Activated T-helper 2 cell treated with anti-CD3 and anti-CD28 coated beads, Interferon-gamma antibody, Interleukin-2, Interleukin-4, amounts not matched to agents 10 μg/mL and 5 μg/mL and 100 μg/mL, durations not matched to agents 14 hours and 24 hours and 36 hours (primary cell): ENCODE results near the gene CRISP2. TPM values are rescaled to one million over a fixed set of nuclear protein-coding genes. Genes with fewer than 3 reads are reported as not detected.

Source experiments
- DNase-seq: peaks from one replicate; pipeline ENCODE4 v3.0.0; 2021; ENCODE audit warnings: low spot score
- H3K27ac Mint-ChIP-seq: one replicate; pipeline ENCODE4 v1.8.0; 2021; ENCODE audit warnings: mixed read lengths
- H3K27me3 Mint-ChIP-seq: one replicate; pipeline ENCODE4 v1.8.0; 2021; ENCODE audit warnings: low read depth, mixed read lengths
- H3K36me3 Mint-ChIP-seq: one replicate; pipeline ENCODE4 v1.8.0; 2021; ENCODE audit warnings: low read depth, mixed read lengths
- H3K4me1 Mint-ChIP-seq: one replicate; pipeline ENCODE4 v1.8.0; 2021; ENCODE audit warnings: low read depth, mixed read lengths
- H3K4me3 Mint-ChIP-seq: one replicate; pipeline ENCODE4 v1.8.0; 2021; ENCODE audit warnings: low read depth, mild to moderate bottlenecking, moderate library complexity, mixed read lengths
- H3K9me3 Mint-ChIP-seq: one replicate; pipeline ENCODE4 v1.8.0; 2021; ENCODE audit warnings: mixed read lengths
- intact Hi-C: fragments of 100-400 bp; cut with micrococcal nuclease; formaldehyde crosslinking; loops from one replicate; pipeline ENCODE4 v1.15.1; 2023
- total RNA-seq: library from RNA; stranded (reverse); gene quantifications from 2 replicates; pipeline ENCODE4 v1.2.3, GENCODE V29; 2022

CRISP2 gene
- total RNA-seq, 1 donor from 2014 or later = not detected

DNA sequence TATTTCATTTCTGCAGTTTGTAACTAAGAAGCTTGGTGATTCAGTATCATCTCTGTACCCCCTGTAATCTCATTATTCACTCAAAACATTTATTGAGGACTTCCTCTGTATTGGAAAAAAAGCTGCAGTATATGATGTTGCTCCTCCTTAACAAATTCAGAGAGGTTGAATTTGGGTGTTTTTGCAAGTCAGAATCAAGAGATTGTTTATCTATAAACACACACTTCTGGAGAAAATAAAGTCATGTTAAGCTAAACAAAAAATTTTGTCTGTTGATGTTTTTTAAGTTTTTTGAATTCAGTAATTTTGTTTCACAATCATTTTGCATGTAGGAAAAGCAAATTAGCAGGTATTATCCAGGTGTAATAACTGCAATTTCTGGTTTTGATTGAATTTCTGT, 65.3 kb downstream of the CRISP2 start:
- Mint-ChIP-seq H3K4me3 (no peak overlapping the region), H3K27ac (no peak overlapping the region), H3K9me3 (no peaks in the 10 kb centered on the region), H3K36me3 (no peaks in the 10 kb centered on the region), H3K27me3 (no peaks in the 10 kb centered on the region), H3K4me1 (no peaks in the 10 kb centered on the region)
- no peak for DNase-seq
- intact Hi-C loops = no loop called here

DNA sequence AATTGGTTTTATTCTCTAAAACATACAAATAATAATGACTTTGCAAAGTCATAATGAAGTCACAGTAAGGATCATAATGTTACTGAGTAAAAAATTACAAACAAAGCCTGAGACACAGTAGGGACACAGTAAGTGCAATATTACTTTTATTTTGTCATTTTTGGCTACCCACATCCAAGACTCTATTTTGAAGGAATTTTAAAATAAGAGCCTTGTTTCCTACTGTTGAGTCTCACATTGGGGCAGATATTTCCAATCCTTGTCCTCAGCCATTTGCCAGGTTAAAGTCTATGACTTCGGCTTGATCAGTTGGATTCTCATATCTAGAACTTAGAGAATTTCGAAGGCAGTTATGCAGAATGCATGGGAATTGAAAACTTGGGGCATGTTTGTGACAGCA, 65.9 kb downstream of the CRISP2 start:
- Mint-ChIP-seq H3K4me3 (no peak overlapping the region), H3K36me3 (no peaks in the 10 kb centered on the region), H3K27ac (no peak overlapping the region), H3K27me3 (no peaks in the 10 kb centered on the region), H3K9me3 (no peaks in the 10 kb centered on the region), H3K4me1 (no peaks in the 10 kb centered on the region)
- intact Hi-C loops = no loop called here
- DNase-seq = no peak

DNA sequence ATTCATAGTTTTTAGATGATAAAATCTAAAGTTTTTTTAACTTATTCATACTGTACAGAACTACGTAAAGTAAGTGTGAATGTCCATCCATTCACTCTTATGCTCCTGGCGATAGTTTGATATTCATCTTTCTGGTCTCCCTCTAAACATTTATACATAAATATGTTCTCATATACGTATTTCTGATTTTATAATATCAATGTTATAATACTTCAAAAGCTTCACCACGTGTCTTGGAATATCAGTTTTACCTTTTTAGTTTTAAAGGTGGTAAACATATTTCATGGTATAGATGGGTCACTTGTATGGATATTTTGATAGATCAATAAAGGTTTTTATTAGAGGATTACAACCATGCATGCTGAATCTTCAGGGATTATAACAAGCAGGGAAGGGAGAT, 66.4 kb downstream of the CRISP2 start:
- H3K4me1 Mint-ChIP-seq = no peaks in the 10 kb centered on the region
- H3K9me3 Mint-ChIP-seq = no peaks in the 10 kb centered on the region
- no peak overlapping the region for H3K4me3 Mint-ChIP-seq
- DNase-seq = no peak
- no peak overlapping the region for H3K27ac Mint-ChIP-seq
- intact Hi-C loops = no loop called here
- H3K36me3 Mint-ChIP-seq = no peaks in the 10 kb centered on the region
- no peaks in the 10 kb centered on the region for H3K27me3 Mint-ChIP-seq

DNA sequence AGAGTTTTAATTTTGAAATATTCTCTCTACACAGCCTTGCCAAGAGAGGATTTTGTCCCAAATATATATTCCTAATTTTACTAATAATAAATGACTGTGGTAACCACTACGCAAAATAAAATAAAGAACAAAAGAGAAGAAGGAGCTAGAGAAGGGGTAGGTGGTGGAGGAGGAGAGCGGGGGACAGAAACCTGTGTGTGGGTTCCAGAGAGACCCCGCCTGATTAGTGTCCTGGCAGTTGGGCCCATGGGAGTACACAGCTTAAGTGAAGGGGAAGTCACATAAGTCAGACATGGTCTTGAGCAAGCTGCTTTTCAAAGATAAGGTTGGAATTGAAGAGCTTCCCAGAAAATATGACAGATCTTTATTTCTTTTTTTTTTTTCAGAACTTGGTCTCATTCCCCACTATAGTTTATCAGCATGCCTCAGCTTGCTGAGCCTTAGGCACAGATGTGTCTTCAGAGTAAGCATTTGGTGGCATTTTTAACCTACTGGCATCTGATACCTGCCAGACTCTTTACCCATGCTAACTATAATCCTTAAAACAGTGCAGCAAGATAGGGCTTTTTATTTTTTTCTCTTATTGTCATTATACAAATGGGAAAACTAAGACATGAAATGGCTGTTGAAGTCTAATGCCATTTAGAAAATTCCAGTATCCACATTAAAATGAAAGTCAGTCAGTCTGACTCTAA, 67.1 kb downstream of the CRISP2 start:
- Mint-ChIP-seq H3K9me3 (no peaks in the 10 kb centered on the region), H3K36me3 (no peaks in the 10 kb centered on the region), H3K27me3 (no peaks in the 10 kb centered on the region), H3K27ac (no peak overlapping the region), H3K4me3 (no peak overlapping the region), H3K4me1 (no peaks in the 10 kb centered on the region)
- intact Hi-C loops = no loop called here
- no peak for DNase-seq

DNA sequence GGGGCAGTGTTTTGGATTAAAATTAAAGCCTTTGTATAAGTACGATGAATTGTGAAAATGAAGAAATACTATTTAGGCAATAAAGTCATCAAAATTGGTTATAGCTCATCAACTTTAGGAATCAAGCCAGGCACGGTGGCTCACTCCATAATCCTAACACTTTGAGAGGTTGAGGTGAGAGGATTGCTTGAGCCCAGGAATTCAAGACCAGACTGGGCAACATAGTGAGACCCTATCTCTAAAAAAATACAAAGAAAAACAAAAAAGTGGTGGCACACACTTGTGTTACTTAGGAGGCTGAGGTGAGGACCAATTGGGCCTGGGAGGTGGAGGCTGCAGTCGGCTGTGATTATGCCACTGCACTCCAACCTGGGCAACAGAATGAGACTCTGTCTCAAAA, 68.2 kb downstream of the CRISP2 start:
- no peak for DNase-seq
- no peaks in the 10 kb centered on the region for H3K27me3 Mint-ChIP-seq
- intact Hi-C loops = no loop called here

More for the DNA sequence above, 68.2 kb downstream of the CRISP2 start:
- H3K4me1 Mint-ChIP-seq = no peaks in the 10 kb centered on the region
- H3K36me3 Mint-ChIP-seq = no peaks in the 10 kb centered on the region
- H3K27ac Mint-ChIP-seq = no peak overlapping the region
- no peaks in the 10 kb centered on the region for H3K9me3 Mint-ChIP-seq
- no peak overlapping the region for H3K4me3 Mint-ChIP-seq

Other genes with a start within 250 kb of the CRISP2 start
- gene GLYATL3, start 213.6 kb downstream of the CRISP2 start, total RNA-seq = not detected in 2 replicates
- not detected in 2 replicates for gene C6orf141, start 162.9 kb downstream of the CRISP2 start, total RNA-seq
- gene RHAG, start 76.7 kb downstream of the CRISP2 start, total RNA-seq = not detected in 2 replicates
- gene CRISP3, start 30.8 kb upstream of the CRISP2 start, total RNA-seq = not detected in 2 replicates
- not detected in 2 replicates for gene PGK2, start 73.7 kb upstream of the CRISP2 start, total RNA-seq
- not detected in 2 replicates for gene CRISP1, start 153.0 kb upstream of the CRISP2 start, total RNA-seq